Measurements from ENCODE around the gene CIAO3. TPM values are rescaled to one million over a fixed set of nuclear protein-coding genes. Genes with fewer than 3 reads are reported as not detected.

CIAO3 gene
- total RNA-seq, 1 experiment from 2014 or later = 32.8 TPM

- TF ChIP-seq CTCF (IDR thresholded peaks at IDR 0.05 in 2 of 3, conservative IDR thresholded peaks at IDR 0.05 in 1 of 3; ENCODE audit: borderline replicate concordance in 1 of 3, insufficient read depth in 1 of 3, low read depth in 2 of 3, low read length in 2 of 3) (no peak), ZFX (IDR thresholded peaks at IDR 0.05) (no peak), SP1 (IDR thresholded peaks at IDR 0.05; ENCODE audit: low read depth) (no peak), REST (IDR thresholded peaks at IDR 0.05; ENCODE audit: low read depth) (no peak)
These were observed 15.2 kb downstream of the CIAO3 start (continued) for GRCh38 chr16:725463-726187.

GRCh38 chr16:725041-725376, 15.8 kb downstream of the CIAO3 start:
- Histone ChIP-seq H3K4me2 (ENCODE audit: low read length) (no peak overlapping the region), H3K79me2 (ENCODE audit: insufficient read depth, low read length) (peaks cover 24% of the 10 kb centered on the region; the same call in 1 of the 2 replicates), H3K9me2 (ENCODE audit: insufficient read depth) (no peaks in the 10 kb centered on the region), H3K4me1 (ENCODE audit: control insufficient read depth in 1 of 2, insufficient read depth in 2 of 2, low read length in 2 of 2) (peaks cover 11 to 56% of the 10 kb centered on the region in 2 experiments), H3K9me3 (ENCODE audit: control insufficient read depth in 1 of 2, insufficient read depth in 1 of 2, low read depth in 1 of 2, low read length in 2 of 2) (no peaks in the 10 kb centered on the region), H3K27ac (ENCODE audit: low read depth, low read length) (no peak overlapping the region), H2AFZ (ENCODE audit: low read depth, low read length, poor library complexity, severe bottlenecking) (no peak overlapping the region), H3K9ac (ENCODE audit: low read length) (no peak overlapping the region), H3K36me3 (ENCODE audit: control insufficient read depth in 1 of 2, insufficient read depth in 2 of 2, low read length in 2 of 2) (no peaks in the 10 kb centered on the region), H3K4me3 (replicated peaks in 1 of 2; ENCODE audit: low read depth in 1 of 2, low read length in 2 of 2) (no peak overlapping the region), H3K27me3 (ENCODE audit: insufficient read depth, low read length) (no peaks in the 10 kb centered on the region), H4K20me1 (ENCODE audit: insufficient read depth) (no peaks in the 10 kb centered on the region)
- BruUV-seq (replicated peaks) = no TSS peak
- TF ChIP-seq JUND (IDR thresholded peaks at IDR 0.05) (no peak), ZBTB33 (IDR thresholded peaks at IDR 0.05; ENCODE audit: extremely low read depth, insufficient replicate concordance, low read length) (no peak), ATF3 (IDR thresholded peaks at IDR 0.05) (no peak), CBX3 (IDR thresholded peaks at IDR 0.05; ENCODE audit: low read depth) (no peak), SP1 (IDR thresholded peaks at IDR 0.05; ENCODE audit: low read depth) (no peak), POLR2AphosphoS5 (IDR thresholded peaks at IDR 0.05; ENCODE audit: low read depth, low read length) (no peak), ZFX (IDR thresholded peaks at IDR 0.05) (no peak), SIN3A (IDR thresholded peaks at IDR 0.05; ENCODE audit: low read depth) (no peak)
- DNase-seq (ENCODE audit: low read depth, low spot score) (no peak), ATAC-seq (no peak)
- ChIA-PET RAD21 (ENCODE audit: low non-redundant PET in 1 of 2, low total read pairs in 2 of 2, uncharacterized antibody in 2 of 2, unreplicated experiment in 2 of 2) (interaction anchor here in 1 of 2 experiments (0.5 kb wide), 1 partner anchor 12 kb away, joined by 4 read pairs; no protein-coding TSS in a partner anchor), POLR2A (interaction anchor here (3.0 kb wide), 1 partner anchor 10 kb away, joined by 20 read pairs; the partner anchor contains the start of gene METRN), CTCF (interaction anchor here (1.0 to 2.6 kb wide), 2 partner anchors 12 to 16 kb away, joined by 3 to 11 read pairs; no protein-coding TSS in a partner anchor)
- intact Hi-C loops (cut with micrococcal nuclease) = no loop called here
